ENCODE measurements around the gene HLA-DQA1.
"Not testable (repeated sequence)": the region's sequence is repeated elsewhere in the genome, so short reads cannot be mapped to it uniquely, and the experiment has no call there.

HLA-DQA1 gene

GRCh38 chr6:32627831-32628230 is 9.4 kb upstream of the HLA-DQA1 start:
- no peak for DNase-seq (ENCODE audit: low read depth)
- in situ Hi-C loops (cut with HindIII; ENCODE audit: low sequenced_read_pairs) = no loop called here

GRCh38 chr6:32629793-32630192 is 7.4 kb upstream of the HLA-DQA1 start:
- DNase-seq (ENCODE audit: low read depth); in situ Hi-C loops (cut with HindIII; ENCODE audit: low sequenced_read_pairs); H3K4me3 ChIP-seq (ENCODE audit: low read depth, low read length): not testable (repeated sequence)

More at GRCh38 chr6:32627831-32628230, 9.4 kb upstream of the HLA-DQA1 start:
- TF ChIP-seq CTCF (IDR thresholded peaks at IDR 0.05; ENCODE audit: low read depth, low read length, missing control alignments) = no peak
- no peak overlapping the region for H3K4me3 ChIP-seq (ENCODE audit: low read depth, low read length)

GRCh38 chr6:32635526-32636123 is 1.6 kb upstream of the HLA-DQA1 start:
- no peak for DNase-seq (ENCODE audit: low read depth)
- H3K4me3 ChIP-seq (ENCODE audit: low read depth, low read length) = no peak overlapping the region
- in situ Hi-C loops (cut with HindIII; ENCODE audit: low sequenced_read_pairs) = no loop called here
- no peak for TF ChIP-seq CTCF (IDR thresholded peaks at IDR 0.05; ENCODE audit: low read depth, low read length, missing control alignments)

- no peak for DNase-seq (ENCODE audit: low read depth)
- no peak for TF ChIP-seq CTCF (IDR thresholded peaks at IDR 0.05; ENCODE audit: low read depth, low read length, missing control alignments)
- in situ Hi-C loops (cut with HindIII; ENCODE audit: low sequenced_read_pairs) = no loop called here
- H3K4me3 ChIP-seq (ENCODE audit: low read depth, low read length) = no peak overlapping the region
Observed at GRCh38 chr6:32637883-32638282, 677 bp downstream of the HLA-DQA1 start.

GRCh38 chr6:32638532-32639219 is 1.5 kb downstream of the HLA-DQA1 start:
- H3K4me3 ChIP-seq (ENCODE audit: low read depth, low read length) = no peak overlapping the region
- in situ Hi-C loops (cut with HindIII; ENCODE audit: low sequenced_read_pairs) = no loop called here
- no peak for DNase-seq (ENCODE audit: low read depth)
- TF ChIP-seq CTCF (IDR thresholded peaks at IDR 0.05; ENCODE audit: low read depth, low read length, missing control alignments) = no peak

- no peak for TF ChIP-seq CTCF (IDR thresholded peaks at IDR 0.05; ENCODE audit: low read depth, low read length, missing control alignments)
- in situ Hi-C loops (cut with HindIII; ENCODE audit: low sequenced_read_pairs) = no loop called here
- H3K4me3 ChIP-seq (ENCODE audit: low read depth, low read length) = no peak overlapping the region
- DNase-seq (ENCODE audit: low read depth) = no peak
Observed at GRCh38 chr6:32639440-32640394, 2.5 kb downstream of the HLA-DQA1 start.

Data from astrocyte of the cerebellum (primary cell).